Activated CD4-positive, alpha-beta T cell treated with anti-CD3 and anti-CD28 coated beads for 1 hour (primary cell): ENCODE measurements around the gene GOLGA6L10.
"Not testable (repeated sequence)": the region's sequence is repeated elsewhere in the genome, so short reads cannot be mapped to it uniquely, and the experiment has no call there.

Experiments used
- DNase-seq: peaks from one replicate; pipeline ENCODE4 v3.0.0-alpha.2; 2020

The GOLGA6L10 gene

DNA sequence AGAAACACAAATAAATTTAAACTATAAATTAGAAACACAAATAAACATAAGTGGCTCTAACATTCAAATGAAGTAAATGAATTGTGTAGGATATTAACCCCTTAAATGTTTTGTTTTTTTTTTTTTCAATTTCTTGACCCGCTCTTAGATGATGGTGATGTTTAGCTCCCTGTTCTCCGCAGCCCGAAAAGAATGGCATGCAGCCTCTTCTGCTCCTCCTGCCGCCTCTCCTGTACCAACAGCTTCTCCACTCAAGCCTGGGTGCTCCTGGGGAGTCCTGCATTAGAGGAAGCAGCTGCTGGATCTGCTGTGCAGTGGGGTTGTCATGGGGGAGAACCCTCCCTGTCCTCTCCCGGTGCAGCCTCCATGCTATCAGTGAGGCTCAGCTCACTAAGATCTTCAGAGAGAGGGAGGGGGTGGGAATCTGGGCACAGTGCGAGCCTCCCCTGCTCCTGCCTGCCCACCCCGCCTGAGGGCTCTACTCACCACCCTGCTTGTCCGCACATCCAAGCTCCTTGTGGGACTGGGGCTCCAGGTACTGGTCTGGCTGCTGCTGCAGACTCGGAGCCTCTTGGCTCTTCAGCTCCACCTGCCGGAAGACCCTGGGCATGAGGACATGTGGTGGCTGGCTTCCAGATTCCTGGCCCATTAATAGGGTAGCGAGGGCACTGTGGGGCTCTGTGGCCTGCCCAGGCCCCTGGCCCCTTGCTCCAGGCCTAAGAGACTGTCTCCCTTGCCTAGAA is 6.5 kb downstream of the GOLGA6L10 start:
- peak; percentile 19 for DNase-seq

DNA sequence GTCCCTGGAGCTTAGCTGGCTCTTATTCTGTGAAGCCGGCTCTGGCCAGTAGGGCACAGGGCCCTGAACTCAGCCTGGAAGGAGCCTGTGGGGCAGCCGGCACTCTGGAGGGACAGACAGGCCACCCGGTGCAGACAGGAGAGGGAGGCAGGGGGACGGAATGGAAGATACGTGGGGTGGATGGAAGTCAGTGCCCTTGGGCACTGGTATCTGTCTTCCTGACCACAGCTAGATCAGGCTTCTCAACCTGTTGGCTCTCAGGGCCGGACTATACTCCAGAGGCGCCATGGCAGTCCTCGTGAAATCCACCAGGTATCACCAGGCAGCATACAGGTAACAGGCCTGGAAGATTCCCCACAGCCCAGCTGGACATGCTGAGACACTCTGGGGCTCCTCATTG is 10.7 kb downstream of the GOLGA6L10 start:
- not testable (repeated sequence) for DNase-seq

DNA sequence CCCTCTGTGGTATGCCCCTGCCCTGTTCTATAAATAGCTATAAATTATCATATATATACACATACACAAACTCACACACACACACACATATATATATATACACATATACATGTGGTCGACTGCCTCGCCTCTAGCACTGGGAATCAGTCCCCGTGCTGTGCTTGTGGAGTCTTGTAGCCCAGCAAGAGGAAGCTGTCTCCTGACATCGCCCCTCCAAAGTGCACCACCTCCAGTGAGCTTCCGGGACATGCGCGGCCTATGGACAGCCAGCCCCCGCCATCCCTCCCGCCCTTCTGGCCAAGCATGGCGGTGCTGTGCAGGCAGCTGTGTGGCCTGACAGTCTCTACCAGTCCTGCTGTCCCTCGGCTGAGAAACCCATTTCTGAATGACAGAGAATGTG is 11.2 kb downstream of the GOLGA6L10 start:
- DNase-seq = not testable (repeated sequence)

DNA sequence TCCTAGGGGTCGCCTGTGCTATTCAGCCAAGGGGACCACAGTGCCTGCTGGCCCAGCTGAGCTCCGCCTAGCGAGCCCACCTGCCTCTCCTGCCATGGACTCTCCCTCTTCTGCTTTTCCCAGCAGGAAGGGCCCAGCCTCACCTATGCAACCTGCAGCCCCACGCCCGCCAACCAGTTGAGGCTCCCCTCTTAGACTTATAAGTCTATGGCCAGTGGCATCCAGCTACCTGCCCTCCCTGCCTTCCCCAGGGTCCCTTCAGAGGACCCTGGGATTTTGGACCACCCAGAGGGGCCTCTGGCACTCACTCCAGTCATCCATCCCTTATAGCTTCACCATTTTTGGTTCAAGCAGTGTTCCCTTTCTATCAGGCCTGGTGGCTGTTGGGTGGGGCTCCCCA is 12.2 kb downstream of the GOLGA6L10 start:
- DNase-seq = not testable (repeated sequence)

- DNase-seq = not testable (repeated sequence)
These were observed 13.1 kb downstream of the GOLGA6L10 start for GRCh38 chr15:82336180-82336647.

- not testable (repeated sequence) for DNase-seq
These were observed 14.3 kb downstream of the GOLGA6L10 start for GRCh38 chr15:82335006-82335405.

DNA sequence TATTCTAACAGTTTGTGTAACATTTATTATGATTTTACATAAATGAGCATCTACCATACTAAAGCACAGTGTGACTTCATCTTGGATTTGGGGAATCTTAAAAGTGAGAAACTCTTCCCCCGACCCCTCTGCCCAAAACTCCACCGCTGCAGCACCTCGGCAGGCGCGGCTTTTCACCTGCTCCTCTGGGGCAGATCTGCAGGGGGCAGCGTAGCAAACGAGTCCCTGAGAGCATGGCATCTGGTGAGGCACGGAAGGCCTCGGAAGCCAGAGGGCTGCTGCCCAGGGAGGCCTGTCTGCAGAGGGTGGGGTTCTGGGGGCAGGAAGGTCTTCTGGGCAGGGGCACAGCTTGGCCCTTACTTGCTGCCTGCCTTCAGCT is 14.7 kb downstream of the GOLGA6L10 start:
- not testable (repeated sequence) for DNase-seq

DNA sequence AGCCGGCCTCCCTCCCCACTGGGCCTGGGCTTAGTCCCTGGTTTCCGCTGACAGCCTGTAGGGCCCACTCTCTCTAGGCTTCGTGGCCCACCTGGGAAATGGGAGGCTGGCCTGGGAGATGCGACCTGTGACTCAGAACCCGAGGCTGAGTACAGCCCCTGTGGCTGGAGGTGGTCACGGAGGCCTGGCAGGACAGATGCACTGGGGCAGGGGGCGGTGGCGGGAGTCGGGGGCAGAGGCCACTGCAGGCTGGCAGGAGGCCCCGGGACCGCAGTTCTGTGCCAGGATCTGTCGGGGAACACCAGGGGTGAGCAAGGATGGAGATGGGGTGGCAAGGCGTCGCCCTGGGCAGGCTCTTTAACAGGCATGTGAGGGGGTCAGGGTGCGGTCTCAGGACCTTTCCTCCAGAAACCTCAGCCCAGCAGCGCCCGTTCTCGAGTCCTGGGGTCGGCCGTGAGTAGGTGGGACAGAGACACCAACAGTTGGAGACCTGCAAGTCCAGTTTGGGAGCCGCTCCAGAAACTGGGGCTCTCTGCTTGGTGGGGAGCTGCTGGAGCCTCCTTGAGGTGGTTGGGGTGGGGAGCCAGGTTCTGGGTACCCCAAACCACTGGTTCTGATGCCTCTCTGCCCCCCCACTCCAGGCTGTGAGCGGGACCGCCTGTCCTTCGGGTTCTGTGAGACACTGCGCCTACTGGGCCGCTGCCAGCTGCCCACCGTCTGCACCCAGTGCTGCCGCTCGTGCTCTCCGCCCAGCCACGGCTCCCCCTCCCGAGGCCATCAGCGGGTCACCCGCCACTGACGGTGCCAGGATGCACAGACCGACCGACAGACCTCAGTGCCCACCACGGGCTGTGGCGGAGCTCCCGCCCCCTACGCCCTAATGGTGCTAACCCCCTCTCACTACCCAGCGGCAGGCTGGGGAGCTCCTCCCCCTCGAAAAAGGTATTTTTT is 15.4 kb downstream of the GOLGA6L10 start:
- DNase-seq = not testable (repeated sequence)

- not testable (repeated sequence) for DNase-seq
These were observed 16.3 kb downstream of the GOLGA6L10 start for GRCh38 chr15:82332711-82333602.

DNA sequence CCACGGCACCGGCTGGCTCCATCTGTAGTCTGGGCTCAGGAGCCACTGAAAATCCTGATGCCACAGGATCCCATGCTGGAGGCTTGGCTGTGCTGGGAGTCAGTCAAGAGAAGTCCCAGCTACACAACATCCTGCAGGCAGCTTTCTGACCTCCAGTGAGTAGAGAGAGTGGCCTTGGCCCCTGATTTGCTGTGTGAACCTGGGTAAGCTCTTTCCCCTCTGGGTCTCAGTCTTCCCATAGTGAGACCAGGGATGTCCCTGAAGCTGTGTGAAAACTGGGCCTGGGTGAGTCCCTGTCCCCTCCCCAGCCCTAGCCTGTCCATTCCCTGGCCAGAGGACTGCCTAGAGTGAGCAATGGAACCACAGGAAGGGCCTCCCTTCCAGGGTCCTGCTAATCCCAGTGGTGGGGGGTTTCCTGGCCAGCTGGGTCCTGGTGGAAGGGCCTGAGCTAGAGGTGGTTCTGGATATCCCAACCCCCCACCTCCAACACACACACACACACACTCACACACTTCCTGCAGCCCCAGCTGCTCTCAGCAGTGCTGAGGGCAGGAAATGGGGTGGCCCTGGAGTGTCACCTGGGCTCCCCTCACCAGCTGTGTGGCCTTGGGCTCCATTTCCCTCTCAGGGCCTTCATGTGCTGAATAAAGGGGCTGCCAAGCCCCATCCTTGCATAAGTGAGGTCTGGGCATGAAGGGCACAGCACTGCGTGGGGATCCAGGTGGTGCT is 17.5 kb downstream of the GOLGA6L10 start:
- DNase-seq = not testable (repeated sequence)

GRCh38 chr15:82330921-82331320 is 18.4 kb downstream of the GOLGA6L10 start:
- DNase-seq = not testable (repeated sequence)

- not testable (repeated sequence) for DNase-seq
These were observed 20.2 kb downstream of the GOLGA6L10 start for GRCh38 chr15:82329039-82329438.

- DNase-seq = not testable (repeated sequence)
These were observed 21.9 kb downstream of the GOLGA6L10 start for GRCh38 chr15:82327372-82327771.

- not testable (repeated sequence) for DNase-seq
These were observed 22.4 kb downstream of the GOLGA6L10 start for GRCh38 chr15:82326896-82327295.

DNA sequence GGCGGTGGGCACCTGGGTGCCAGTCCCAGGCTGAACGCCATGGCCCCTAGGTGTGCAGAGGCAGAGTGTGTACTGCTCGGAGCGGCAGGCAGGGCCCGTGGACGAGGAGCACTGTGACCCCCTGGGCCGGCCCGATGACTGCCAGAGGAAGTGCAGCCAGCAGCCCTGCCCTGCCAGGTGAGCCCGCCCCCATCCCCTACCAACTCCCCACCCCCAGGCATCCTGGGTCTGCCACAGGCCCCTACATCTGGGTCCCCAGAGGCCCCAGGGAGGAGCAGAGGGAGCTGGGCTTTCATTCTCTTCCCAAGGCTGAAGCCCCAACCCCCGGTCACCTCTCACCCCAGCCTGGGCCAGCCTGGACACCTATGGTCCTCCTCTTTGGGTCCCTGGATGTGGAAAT is 23.6 kb downstream of the GOLGA6L10 start:
- DNase-seq = not testable (repeated sequence)

DNA sequence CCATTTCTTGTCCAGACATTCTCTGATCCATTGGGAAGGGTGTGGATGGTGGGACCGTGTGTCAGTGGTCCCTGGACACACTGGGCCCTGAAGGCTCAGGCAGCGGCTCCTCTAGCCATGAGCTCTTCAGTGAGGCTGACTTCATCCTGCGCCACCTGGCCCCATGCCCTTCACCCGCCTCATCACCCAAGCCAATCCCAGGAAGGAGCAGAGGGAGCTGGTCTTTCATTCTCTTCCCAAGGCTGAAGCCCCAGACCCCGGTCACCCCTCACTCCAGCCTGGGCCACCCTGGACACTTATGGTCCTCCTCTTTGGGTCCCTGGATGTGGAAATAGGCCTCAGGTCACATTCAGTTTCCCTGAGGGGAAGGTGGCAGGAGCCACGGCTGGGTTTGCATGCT is 24.4 kb downstream of the GOLGA6L10 start:
- DNase-seq = not testable (repeated sequence)

GRCh38 chr15:82322488-82322887 is 26.8 kb downstream of the GOLGA6L10 start:
- not testable (repeated sequence) for DNase-seq

DNA sequence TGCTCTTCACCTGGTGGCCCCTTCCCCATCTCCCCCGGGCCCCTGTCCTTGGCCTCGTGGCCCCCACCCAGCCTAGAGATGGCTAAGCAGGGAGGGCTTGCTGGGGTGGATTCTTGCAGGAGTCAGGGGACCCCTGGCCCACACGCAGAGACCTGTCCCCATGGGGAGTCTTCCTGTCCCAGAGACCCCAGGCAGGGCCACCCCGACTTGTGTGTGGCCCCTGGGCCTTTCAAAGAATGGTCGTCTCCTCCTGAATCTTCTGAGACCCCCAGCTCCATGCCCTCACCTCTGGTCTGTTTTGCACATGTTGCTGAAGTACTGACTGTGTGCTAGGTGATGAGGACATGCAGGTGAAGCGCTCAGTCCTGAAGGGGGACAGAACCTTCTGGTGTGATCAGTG is 28.4 kb downstream of the GOLGA6L10 start:
- DNase-seq = not testable (repeated sequence)

DNA sequence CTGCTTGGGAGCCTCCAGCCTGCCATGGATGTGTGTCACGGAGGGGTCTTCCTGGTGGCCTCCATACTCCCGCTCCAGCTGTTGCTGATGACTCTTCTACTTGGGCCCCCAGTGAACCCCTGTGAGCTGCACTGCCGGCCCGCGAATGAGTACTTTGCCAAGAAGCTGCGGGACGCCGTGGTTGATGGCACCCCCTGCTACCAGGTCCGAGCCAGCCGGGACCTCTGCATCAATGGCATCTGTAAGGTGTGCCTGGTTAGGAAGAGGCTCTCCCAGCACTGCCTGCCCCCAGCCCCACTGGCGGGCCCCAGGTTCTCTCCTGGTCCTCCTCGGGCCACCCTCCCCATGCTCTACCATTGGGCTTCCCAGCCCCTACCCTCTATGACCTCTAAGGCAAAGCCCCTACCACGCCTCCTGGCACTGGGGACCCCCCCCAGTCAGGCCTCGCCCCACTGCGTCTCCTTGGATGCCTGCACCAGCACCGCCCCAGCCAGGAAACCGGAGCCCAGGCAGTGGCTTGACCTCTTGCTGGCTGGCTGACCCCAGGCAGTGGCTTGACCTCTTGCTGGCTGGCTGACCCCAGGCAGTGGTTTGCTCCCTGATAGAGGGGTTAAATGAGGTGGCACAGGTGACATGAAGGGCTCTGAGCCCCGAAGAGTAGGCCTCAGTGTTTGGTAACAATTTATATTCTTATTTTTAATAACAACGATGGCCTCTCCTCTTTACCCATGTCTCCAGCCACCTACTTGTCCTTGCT is 29.6 kb downstream of the GOLGA6L10 start:
- not testable (repeated sequence) for DNase-seq

DNA sequence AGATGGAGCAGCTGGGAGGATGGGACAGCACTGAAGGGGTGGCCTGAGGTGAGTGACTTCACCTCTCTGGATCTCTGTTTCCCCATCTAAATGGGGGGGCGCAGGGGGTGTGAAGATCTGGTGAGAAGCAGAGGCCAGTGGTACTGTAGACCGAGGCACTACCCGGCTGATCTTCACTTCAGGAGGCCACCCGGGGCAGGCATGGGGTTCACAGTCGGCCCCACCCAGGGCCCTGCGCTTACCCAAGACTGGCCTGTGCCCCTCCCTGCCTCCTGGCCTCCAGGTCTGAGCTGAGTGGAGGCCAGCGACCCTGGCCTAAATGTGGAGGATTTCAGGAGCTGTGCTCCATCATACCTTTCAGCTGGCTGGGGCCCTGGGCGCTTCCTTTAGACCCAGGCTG is 31.0 kb downstream of the GOLGA6L10 start:
- not testable (repeated sequence) for DNase-seq

- not testable (repeated sequence) for DNase-seq
These were observed 31.8 kb downstream of the GOLGA6L10 start for GRCh38 chr15:82317516-82317915.
